Erythroblast (primary cell): ENCODE results near the gene B3GNT9.
A peak's percentile ranks its signal among the peaks of the same experiment; 100 is the strongest.

Source experiments
- DNase-seq, 2 experiments: peaks; one replicate each; lab custom pipeline; 2025; lab: John Stamatoyannopoulos, UW
- GATA1 ChIP-seq: IDR thresholded peaks from 2 replicates; pipeline ENCODE4 v1.6.1; 2011; ENCODE audit warnings: low read depth, mild to moderate bottlenecking, control low read depth, low read length, moderate library complexity
- POLR2A ChIP-seq: IDR thresholded peaks from 2 replicates; pipeline ENCODE4 v1.6.1; 2011; ENCODE audit warnings: mild to moderate bottlenecking, low read length

The B3GNT9 gene

DNA sequence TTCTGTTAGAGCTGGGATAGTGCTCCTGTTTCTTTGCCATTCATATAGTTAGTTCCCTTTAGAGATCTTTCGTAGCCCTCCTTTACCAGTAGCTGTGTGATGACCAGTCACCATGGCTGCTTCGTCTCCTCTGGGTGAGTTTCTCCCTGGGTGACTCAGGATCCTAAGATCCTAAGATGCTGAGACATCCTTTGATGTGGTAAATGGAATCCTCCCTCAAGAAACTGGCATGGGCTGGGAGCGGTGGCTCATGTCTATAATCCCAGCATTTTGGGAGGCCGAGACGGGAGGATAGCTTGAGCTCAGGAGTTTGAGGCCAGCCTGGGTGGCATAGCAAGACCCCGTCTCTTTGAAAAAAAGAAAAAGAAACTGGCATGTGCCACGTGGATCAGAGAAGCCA, 35.2 kb downstream of the B3GNT9 start:
- DNase-seq = no peak
- TF ChIP-seq GATA1 (no peak), POLR2A (no peak)

DNA sequence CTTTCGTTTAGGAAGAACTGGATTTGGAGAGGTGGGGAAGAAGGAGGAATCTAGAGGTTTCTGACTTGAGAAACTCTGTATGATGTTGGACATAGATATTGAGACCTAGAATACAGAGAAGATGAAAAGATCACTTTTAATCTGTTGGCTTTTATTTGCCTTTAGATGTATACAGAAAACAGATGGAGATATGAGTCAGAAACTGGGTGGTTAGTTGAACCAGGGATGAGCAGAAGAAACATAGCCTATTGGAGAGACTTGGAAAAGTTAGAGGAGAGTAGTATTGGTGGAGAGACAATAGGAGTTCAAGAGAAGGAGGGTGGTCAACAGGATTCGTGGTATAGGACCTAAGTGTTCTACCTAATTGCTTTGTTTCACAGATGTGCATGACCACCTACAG, 36.0 kb downstream of the B3GNT9 start:
- DNase-seq = no peak
- TF ChIP-seq POLR2A (no peak), GATA1 (no peak)

DNA sequence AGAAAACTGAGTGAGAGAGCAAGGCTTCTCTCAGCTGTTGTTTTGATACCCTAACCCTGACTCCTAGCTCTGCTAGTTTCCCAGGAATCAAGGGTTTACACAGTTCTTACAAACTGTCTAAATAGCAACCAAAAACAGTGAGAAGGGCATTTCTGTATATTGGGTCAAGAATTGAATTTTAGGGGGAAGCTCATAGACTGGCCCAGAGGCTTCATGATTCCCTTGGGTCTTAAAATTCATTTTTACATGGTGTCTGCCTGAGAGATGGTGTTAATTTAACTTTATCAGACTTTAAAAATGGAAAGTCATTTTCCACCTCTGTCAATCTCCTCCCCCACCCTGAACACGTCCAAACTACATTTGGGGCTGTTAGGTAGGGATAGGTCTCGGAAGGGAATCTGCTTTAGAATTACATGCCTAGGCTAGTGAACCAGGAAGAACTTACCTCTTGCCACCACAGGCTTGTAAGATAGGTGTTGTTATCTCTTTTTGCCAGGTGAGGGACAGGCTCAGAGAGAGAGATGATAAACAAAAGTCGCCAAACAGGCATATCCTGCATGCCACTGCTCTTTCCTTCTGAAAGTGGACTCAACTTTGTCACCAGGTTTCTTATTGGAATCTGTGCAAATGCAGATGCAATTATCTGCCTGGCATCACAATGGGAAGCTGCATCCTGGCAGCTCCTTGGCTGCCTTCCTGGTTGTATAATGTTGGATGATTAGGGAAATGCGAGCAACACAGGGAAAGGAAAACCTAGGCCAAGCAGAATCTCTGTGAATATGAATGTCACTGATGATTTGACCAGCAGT, 38.0 kb downstream of the B3GNT9 start:
- no peak for DNase-seq
- TF ChIP-seq POLR2A (no peak), GATA1 (no peak)

DNA sequence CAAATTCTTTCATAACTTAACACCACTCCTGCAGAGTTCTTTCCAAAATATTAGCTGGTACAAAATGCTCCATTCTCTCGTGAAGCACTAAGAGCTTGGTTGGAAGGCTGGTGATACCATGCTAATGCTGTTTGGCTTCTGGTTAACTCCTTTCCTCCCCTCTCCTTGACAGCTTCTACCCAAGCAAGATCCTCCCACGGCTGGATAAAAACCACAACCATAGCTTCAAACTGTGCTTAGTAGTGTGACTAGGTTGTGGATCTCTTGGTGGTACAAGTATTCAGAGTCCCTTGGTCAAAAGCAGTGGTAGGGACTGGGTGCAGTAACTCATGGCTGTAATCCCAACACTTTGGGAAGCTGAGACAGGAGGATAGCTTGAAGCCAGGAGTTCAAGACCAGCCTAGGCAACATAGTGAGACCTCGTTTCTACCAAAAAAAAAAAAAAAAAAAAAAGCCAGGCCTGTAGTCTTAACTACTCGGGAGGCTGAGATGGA, 38.8 kb downstream of the B3GNT9 start:
- no peak for DNase-seq
- TF ChIP-seq POLR2A = no peak
- TF ChIP-seq GATA1 = no peak

DNA sequence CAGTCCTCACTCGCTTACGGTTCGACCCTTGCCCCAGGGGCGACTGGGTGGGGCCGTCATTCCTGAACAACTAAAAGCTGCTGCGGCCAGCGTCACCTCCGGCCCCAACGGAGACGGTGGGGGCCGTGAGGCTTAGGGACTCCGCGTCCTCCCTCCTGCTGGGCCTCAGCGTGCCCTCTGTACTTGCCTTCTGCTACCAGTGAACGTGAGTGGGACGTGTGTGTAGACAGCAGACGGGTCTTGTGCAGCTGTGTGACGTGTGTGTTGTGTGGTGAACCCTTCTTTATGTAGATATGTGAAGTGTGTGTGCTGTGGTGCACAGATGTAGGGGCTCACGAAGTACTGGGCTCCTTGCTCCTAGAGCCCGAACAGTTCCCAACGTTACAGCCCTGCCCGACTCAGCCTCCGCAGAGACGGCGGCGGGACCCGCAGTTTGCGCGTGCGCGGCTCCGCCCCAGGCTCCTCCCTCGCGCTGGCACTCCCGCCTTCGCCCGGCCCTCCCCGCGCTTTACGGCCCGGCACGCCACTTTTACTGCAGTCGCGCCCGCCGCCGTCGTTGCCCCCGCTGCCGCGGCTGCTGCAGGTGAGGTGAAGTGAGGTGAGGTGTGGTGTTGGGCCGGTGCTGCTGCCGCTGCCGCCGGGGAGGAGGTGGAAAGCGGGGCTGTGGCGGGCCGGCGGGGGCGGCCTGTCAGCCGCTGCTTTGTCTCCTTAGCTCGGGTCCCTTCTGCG, 41.2 kb downstream of the B3GNT9 start, which contains the start of gene PHAF1:
PHAF1 (plus strand) TSS at position 535 of the 729 bp plus-strand sequence. CDS start 235 bp downstream, outside the sequence.
- DNase-seq = peak; percentile 93 to 97
- no peak for TF ChIP-seq GATA1
- peak; percentile 77 for TF ChIP-seq POLR2A

DNA sequence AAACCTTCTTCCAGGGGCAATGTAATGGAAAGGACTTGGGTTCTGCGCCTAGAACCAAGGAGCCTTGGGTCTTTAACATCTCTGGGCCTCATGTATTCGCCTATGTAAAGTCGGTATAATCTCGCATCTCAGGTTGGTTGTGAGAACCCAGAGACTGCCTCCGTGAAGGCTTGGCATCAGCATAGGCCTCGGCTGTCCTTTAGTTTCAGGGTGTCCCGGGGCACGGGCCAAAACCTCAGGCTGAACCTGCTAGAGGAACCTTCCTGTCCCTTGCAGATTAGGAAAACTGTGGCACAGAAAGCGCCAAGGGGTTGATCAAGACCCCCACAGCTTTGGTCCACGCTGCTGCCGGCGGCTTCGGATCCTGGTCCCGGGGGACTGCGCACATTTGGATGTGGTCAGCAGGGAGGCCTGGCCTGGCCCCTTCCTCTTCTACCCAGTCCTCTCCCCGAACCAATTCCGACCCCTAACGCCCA, 41.8 kb downstream of the B3GNT9 start:
- no peak for TF ChIP-seq GATA1
- no peak for TF ChIP-seq POLR2A
- no peak for DNase-seq

DNA sequence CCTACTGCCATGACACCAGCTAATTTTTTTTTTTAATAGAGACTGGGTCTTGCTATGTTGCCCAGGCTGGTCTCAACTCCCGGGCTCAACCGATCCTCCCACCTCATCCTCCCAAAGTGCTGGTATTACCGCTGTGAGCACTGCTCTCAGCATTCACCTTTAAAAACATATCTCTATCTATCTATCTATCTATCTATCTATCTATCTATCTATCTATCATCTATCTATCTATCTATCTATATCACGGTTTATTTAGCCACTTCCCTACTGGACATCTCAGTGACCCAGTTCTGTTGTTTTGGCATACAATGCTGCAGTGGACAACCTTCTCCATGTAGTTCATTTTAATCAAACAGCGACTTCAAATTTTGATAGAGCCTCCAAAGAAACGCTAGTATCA, 42.3 kb downstream of the B3GNT9 start:
- TF ChIP-seq GATA1 = no peak
- no peak for TF ChIP-seq POLR2A
- no peak for DNase-seq

DNA sequence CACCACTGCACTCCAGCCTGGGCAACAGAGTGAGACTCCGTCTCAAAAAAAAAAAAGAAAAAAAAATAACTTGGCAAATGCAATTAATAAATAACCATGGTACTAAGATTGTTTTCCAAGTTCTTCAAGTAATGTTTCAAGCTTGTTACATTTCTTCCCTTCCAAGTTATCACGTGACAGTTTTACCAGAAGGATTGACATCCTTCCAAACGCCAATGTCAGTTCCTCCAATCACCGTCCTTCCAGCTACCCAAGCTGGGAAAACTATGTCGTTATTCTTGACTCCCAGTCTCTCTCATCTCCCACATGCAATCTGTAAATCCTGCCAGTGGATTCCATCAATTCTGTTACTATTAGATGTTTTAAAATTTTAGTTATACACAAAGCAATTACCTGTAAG, 44.9 kb downstream of the B3GNT9 start:
- DNase-seq = no peak

DNA sequence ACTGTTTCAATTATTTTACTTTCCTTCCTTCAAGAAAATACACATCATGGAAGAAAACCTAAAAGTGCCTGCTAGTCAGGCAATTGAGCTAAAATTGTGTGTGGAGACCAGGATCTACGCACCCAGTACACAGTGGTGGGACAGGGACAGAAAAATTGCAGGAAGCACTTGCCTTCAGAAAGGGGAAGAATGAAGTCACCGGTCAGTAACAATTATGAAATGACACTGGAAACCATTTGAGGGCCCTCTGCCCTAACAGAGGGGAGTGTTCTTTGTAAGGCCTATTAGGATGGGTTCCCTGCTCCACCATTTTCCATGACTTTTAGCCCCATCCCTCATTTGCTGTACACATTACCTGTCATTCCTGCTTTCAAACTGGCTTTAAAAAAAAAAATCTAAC, 45.6 kb downstream of the B3GNT9 start:
- TF ChIP-seq GATA1 (no peak), POLR2A (no peak)
- DNase-seq = no peak

More for the DNA sequence above, 44.9 kb downstream of the B3GNT9 start:
- TF ChIP-seq POLR2A = no peak
- TF ChIP-seq GATA1 = no peak

DNA sequence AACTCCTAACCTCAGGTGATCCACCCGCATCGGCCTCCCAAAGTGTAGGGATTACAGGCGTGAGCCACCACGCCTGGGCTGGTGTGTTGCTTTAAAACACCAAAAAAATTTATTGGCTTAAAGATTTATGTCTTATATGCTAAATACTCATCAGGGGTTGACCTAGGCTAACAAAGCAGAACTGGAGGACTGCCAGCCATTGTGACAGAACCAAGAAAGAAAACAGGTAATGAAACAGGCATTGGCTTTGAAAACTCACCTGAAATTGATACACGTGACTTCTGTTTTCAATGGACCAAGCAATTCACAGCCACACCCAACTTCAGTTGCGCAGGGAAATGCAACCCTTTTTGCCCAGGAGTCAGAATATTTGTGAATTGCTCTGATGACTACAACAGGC, 46.0 kb downstream of the B3GNT9 start:
- TF ChIP-seq POLR2A = no peak
- no peak for TF ChIP-seq GATA1
- no peak for DNase-seq

DNA sequence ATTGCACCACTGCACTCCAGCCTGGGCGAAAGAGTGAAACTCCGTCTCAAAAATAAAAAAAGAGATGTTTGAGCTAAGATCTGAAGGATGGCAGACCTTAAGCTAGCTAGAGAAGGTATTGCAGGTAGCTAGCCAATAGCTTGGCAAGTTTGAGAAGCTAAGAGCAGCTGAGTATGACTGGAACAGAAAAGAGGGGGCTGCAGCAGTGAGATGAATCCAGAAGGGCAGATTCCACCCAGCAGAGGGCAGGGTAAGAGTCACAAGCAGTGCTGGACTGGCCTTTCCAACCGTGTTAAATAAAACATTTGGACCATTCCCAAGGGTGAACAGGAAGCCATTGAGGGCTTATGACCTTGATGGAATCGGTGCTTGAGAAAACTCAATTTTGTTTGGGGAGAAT, 46.7 kb downstream of the B3GNT9 start:
- peak in 1 of 2 experiments; percentile 15 for DNase-seq

DNA sequence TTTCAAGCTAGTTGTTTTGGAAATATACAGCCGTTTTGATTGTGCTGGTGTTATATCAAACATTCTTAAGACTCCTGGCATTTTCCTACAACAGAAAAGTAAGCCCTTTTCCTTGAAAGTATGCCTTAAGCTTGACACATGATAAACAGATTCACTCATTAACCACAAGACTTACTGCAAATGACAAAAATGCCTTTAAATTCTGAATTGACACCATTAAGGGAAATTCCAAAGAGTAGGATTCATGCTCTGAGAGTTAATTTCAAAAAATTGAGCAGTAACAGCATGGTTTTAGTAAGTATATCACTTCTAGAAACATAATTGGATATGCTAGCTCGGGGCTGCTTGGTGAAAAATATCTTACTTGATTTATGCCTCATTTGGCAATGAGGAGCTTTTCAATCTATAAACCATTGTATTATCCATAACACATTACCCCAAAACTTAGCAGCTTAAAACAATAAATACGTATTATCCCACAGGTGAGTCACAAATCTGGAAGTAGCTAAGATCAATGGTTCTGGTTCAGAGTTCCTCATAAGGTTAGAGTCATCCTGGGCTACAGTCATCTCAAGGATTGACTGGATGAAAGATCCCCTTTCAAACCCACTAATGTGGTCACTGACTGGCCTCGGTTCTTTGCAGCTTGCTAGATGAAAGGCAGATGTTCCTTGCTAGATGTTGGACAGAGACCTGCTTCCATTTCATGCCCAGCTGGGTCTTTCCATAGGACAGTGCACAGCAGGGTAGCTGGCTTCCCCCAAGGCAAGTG, 49.3 kb downstream of the B3GNT9 start:
- no peak for DNase-seq
- TF ChIP-seq GATA1 (no peak), POLR2A (no peak)

More for the DNA sequence above, 46.7 kb downstream of the B3GNT9 start:
- no peak for TF ChIP-seq GATA1
- TF ChIP-seq POLR2A = no peak
